H9 (cell line): ENCODE data around the gene JARID2. TPM values are rescaled to one million over a fixed set of nuclear protein-coding genes. Genes with fewer than 3 reads are reported as not detected.
A peak's percentile ranks its signal among the peaks of the same experiment; 100 is the strongest.

Experiments used
- DNase-seq: peaks from one replicate; pipeline ENCODE4 v3.0.0-alpha.2; 2017
- H2AFZ ChIP-seq: one replicate; pipeline ENCODE4 v1.6.1; 2013; ENCODE audit warnings: mild to moderate bottlenecking, low read length, control low read depth, moderate library complexity
- H2AK5ac ChIP-seq: 2 replicates; pipeline ENCODE4 v1.6.1; 2013; ENCODE audit warnings: low read length, control low read depth, mixed read lengths; ENCODE audit not compliant: insufficient read length
- H2BK120ac ChIP-seq: one replicate; pipeline ENCODE4 v1.6.1; 2013; ENCODE audit warnings: low read depth, mild to moderate bottlenecking, low read length, control low read depth, inconsistent platforms; ENCODE audit not compliant: poor library complexity, severe bottlenecking
- H2BK12ac ChIP-seq: 2 replicates; pipeline ENCODE4 v1.6.1; 2013; ENCODE audit warnings: low read length, control low read depth, mixed read lengths, low read depth; ENCODE audit not compliant: insufficient read length
- H2BK15ac ChIP-seq: 2 replicates; pipeline ENCODE4 v1.6.1; 2013; ENCODE audit warnings: low read depth, low read length, control low read depth
- H2BK20ac ChIP-seq: one replicate; pipeline ENCODE4 v1.6.1; 2013; ENCODE audit warnings: low read depth, mild to moderate bottlenecking, low read length, control low read depth, inconsistent platforms; ENCODE audit not compliant: poor library complexity, severe bottlenecking
- H2BK5ac ChIP-seq: 2 replicates; pipeline ENCODE4 v1.6.1; 2013; ENCODE audit warnings: low read length, control low read depth, mixed read lengths; ENCODE audit not compliant: insufficient read length
- H3K14ac ChIP-seq: 2 replicates; pipeline ENCODE4 v1.6.1; 2013; ENCODE audit warnings: low read length, control low read depth; ENCODE audit not compliant: insufficient read depth
- H3K18ac ChIP-seq: 2 replicates; pipeline ENCODE4 v1.6.1; 2013; ENCODE audit warnings: low read depth, mild to moderate bottlenecking, mixed read lengths, low read length, control low read depth; ENCODE audit not compliant: insufficient read length
- H3K23ac ChIP-seq: 2 replicates; pipeline ENCODE4 v1.6.1; 2013; ENCODE audit warnings: low read length, control low read depth, mixed read lengths, low read depth; ENCODE audit not compliant: insufficient read length
- H3K23me2 ChIP-seq: 2 replicates; pipeline ENCODE4 v1.6.1; 2013; ENCODE audit warnings: low read depth, mild to moderate bottlenecking, mixed read lengths, low read length, control low read depth; ENCODE audit not compliant: insufficient read length, poor library complexity, severe bottlenecking
- H3K27ac ChIP-seq: 2 replicates; pipeline ENCODE4 v1.5.1; 2013; ENCODE audit warnings: low read length, control low read depth, mixed read lengths, low read depth; ENCODE audit not compliant: insufficient read length
- H3K27me3 ChIP-seq: 2 replicates; pipeline ENCODE4 v1.6.1; 2013; ENCODE audit warnings: low read length, control low read depth, inconsistent platforms; ENCODE audit not compliant: insufficient read depth
- H3K4ac ChIP-seq: 2 replicates; pipeline ENCODE4 v1.6.1; 2013; ENCODE audit warnings: low read depth, mild to moderate bottlenecking, control low read depth, inconsistent platforms, low read length, moderate library complexity
- H3K4me1 ChIP-seq: 2 replicates; pipeline ENCODE4 v1.6.1; 2013; ENCODE audit warnings: low read length, control low read depth, inconsistent platforms; ENCODE audit not compliant: insufficient read depth
- H3K4me2 ChIP-seq: 2 replicates; pipeline ENCODE4 v1.6.1; 2013; ENCODE audit warnings: low read length, control low read depth, mixed read lengths; ENCODE audit not compliant: insufficient read length, insufficient read depth
- H3K56ac ChIP-seq: 2 replicates; pipeline ENCODE4 v1.6.1; 2013; ENCODE audit warnings: low read depth, mild to moderate bottlenecking, mixed read lengths, low read length, control low read depth; ENCODE audit not compliant: insufficient read length
- H3K79me1 ChIP-seq: 2 replicates; pipeline ENCODE4 v1.6.1; 2013; ENCODE audit warnings: low read depth, mild to moderate bottlenecking, moderate library complexity, low read length, control low read depth, inconsistent platforms; ENCODE audit not compliant: insufficient read depth, poor library complexity, severe bottlenecking
- H3K79me2 ChIP-seq: 2 replicates; pipeline ENCODE4 v1.6.1; 2013; ENCODE audit warnings: low read length, control low read depth, inconsistent platforms; ENCODE audit not compliant: insufficient read depth
- H3K9ac ChIP-seq: 2 replicates; pipeline ENCODE4 v1.6.1; 2013; ENCODE audit warnings: low read length, control low read depth, mixed read lengths; ENCODE audit not compliant: insufficient read length; ENCODE audit errors: extremely low read depth
- H3K9me3 ChIP-seq: one replicate; pipeline ENCODE4 v1.6.1; 2013; ENCODE audit warnings: low read depth, low read length, inconsistent platforms; ENCODE audit not compliant: control insufficient read depth
- H3T11ph ChIP-seq: one replicate; pipeline ENCODE4 v1.6.1; 2013; ENCODE audit warnings: mild to moderate bottlenecking, low read length, control low read depth, inconsistent platforms
- H4K20me1 ChIP-seq: one replicate; pipeline ENCODE4 v1.6.1; 2013; ENCODE audit not compliant: control insufficient read depth, insufficient read length, insufficient read depth
- H4K5ac ChIP-seq: 2 replicates; pipeline ENCODE4 v1.6.1; 2013; ENCODE audit warnings: low read depth, mild to moderate bottlenecking, mixed read lengths, low read length, control low read depth; ENCODE audit not compliant: insufficient read length
- H4K8ac ChIP-seq: replicated peaks from 2 replicates; pipeline ENCODE4 v1.6.1; 2013; ENCODE audit warnings: low read length, control low read depth, mixed read lengths, low read depth; ENCODE audit not compliant: insufficient read length
- H4K91ac ChIP-seq: 2 replicates; pipeline ENCODE4 v1.6.1; 2013; ENCODE audit warnings: low read depth, mild to moderate bottlenecking, moderate library complexity, mixed read lengths, low read length, control low read depth; ENCODE audit not compliant: insufficient read length
- H3K27ac Mint-ChIP-seq, 3 experiments: 2 replicates in 2 of 3; 3 replicates in 1 of 3; pipeline ENCODE4 v1.8.0; 2020 to 2021; ENCODE audit warnings: mixed read lengths in 3 of 3, mild to moderate bottlenecking in 1 of 3, moderate library complexity in 1 of 3
- H3K27me3 Mint-ChIP-seq: 2 replicates; pipeline ENCODE4 v1.8.0; 2021; ENCODE audit warnings: low read depth, mild to moderate bottlenecking, moderate library complexity, mixed read lengths
- H3K36me3 Mint-ChIP-seq, 3 experiments: 2 replicates in 2 of 3; 3 replicates in 1 of 3; pipeline ENCODE4 v1.8.0; 2020 to 2021; ENCODE audit warnings: low read depth in 3 of 3, mixed read lengths in 3 of 3; ENCODE audit not compliant: insufficient read depth in 1 of 3
- H3K4me1 Mint-ChIP-seq, 2 experiments: 2 replicates each; pipeline ENCODE4 v1.8.0; 2020; ENCODE audit warnings: mixed read lengths in 2 of 2
- H3K4me3 Mint-ChIP-seq, 2 experiments: 2 replicates in 1 of 2; 3 replicates in 1 of 2; pipeline ENCODE4 v1.8.0; 2020 to 2021; ENCODE audit warnings: mild to moderate bottlenecking in 2 of 2, mixed read lengths in 2 of 2, moderate library complexity in 1 of 2
- H3K9me3 Mint-ChIP-seq, 2 experiments: 2 replicates in 1 of 2; 3 replicates in 1 of 2; pipeline ENCODE4 v1.8.0; 2020; ENCODE audit warnings: mild to moderate bottlenecking in 2 of 2, mixed read lengths in 2 of 2, moderate library complexity in 1 of 2
- CTCF ChIP-seq: fragments of 200-600 bp; sonication (generic); conservative IDR thresholded peaks from 3 replicates; pipeline ENCODE4 v1.8.0; 2021; ENCODE audit warnings: antibody characterized with exemption, mild to moderate bottlenecking
- WGBS: extraction: QIAGEN DNeasy Blood & Tissue Kit; methylation state at CpG from one replicate; pipeline ENCODE4 v1.1.7; 2013; ENCODE audit warnings: missing lambda C conversion rate, low lambda C conversion rate, mixed read lengths; ENCODE audit not compliant: insufficient read length; ENCODE audit errors: extremely low coverage; 5-methylcytosine and 5-hydroxymethylcytosine counted together
- total RNA-seq: library from RNA; stranded (reverse); gene quantifications from 2 replicates; pipeline ENCODE4 v1.2.1, GENCODE V29; 2021

JARID2 gene
- total RNA-seq, 1 experiment from 2014 or later, result 174 TPM

DNA sequence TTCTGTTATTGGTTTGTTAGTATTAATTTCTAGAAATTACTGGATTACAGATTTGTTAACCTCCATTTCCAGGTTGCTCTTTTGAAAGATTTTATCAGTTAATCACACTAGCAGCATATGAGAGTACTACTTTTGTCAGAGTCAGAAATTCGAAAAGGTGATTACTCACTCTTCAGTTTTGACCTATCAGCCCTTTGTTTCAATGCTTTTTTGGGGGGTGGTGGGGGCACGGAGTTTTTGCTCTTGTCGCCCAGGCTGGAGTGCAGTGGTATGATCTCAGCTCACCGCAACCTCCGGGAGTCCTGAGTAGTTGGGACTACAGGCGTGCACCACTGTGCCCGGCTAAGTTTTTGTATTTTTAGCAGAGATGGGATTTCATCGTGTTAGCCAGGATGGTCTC lies 149.2 kb downstream of the JARID2 start:
- no peaks in the 10 kb centered on the region for H3K9me3 Mint-ChIP-seq
- Histone ChIP-seq H3T11ph (no peak overlapping the region), H3K27ac (no peak overlapping the region), H3K79me2 (peaks cover 94% of the 10 kb centered on the region), H3K9me3 (no peaks in the 10 kb centered on the region), H3K23me2 (no peaks in the 10 kb centered on the region), H4K5ac (no peak overlapping the region), H2AFZ (no peak overlapping the region), H2BK120ac (no peak overlapping the region), H2BK12ac (no peak overlapping the region), H2BK20ac (no peak overlapping the region), H2AK5ac (no peak overlapping the region), H3K27me3 (no peaks in the 10 kb centered on the region), H3K4me1 (peaks cover 17% of the 10 kb centered on the region), H3K79me1 (peaks cover 6% of the 10 kb centered on the region), H3K4me2 (no peak overlapping the region), H2BK5ac (no peak overlapping the region), H4K20me1 (peaks cover 4% of the 10 kb centered on the region), H4K8ac (no peak overlapping the region), H3K23ac (no peak overlapping the region), H2BK15ac (no peak overlapping the region), H3K56ac (no peak overlapping the region), H3K4ac (no peak overlapping the region), H3K14ac (no peak overlapping the region), H3K18ac (no peak overlapping the region), H3K9ac (no peak overlapping the region), H4K91ac (no peak overlapping the region)
- peaks cover 54 to 64% of the 10 kb centered on the region in 2 experiments for H3K4me1 Mint-ChIP-seq
- peak overlapping the region in 2 of 3 experiments; percentile 55 to 74; a peak in 1 of 7 replicates for H3K27ac Mint-ChIP-seq
- no peak overlapping the region for H3K4me3 Mint-ChIP-seq
- DNase-seq, result no peak
- H3K36me3 Mint-ChIP-seq, result peaks cover 0 to 24% (median 19%) of the 10 kb centered on the region in 3 experiments; a peak in 6 of 7 replicates
- WGBS, result no CpG with 5 or more reads among the region's 8 CpGs
- no peak for TF ChIP-seq CTCF
- no peaks in the 10 kb centered on the region; the same call in 1 of the 2 replicates for H3K27me3 Mint-ChIP-seq
